ENCODE measurements around the gene OR2V2.
"Not testable (repeated sequence)": the region's sequence is repeated elsewhere in the genome, so short reads cannot be mapped to it uniquely, and the experiment has no call there.

Gene OR2V2

GRCh38 chr5:181114844-181115778 is 32.3 kb upstream of the OR2V2 start:
- no peak for DNase-seq (ENCODE audit: low read depth in 2 of 2)

- DNase-seq (ENCODE audit: low read depth in 2 of 2) = no peak
These were observed 29.0 kb upstream of the OR2V2 start for GRCh38 chr5:181118369-181118768.

GRCh38 chr5:181119105-181119504 is 28.3 kb upstream of the OR2V2 start:
- no peak for DNase-seq (ENCODE audit: low read depth in 2 of 2)

- no peak for DNase-seq (ENCODE audit: low read depth in 2 of 2)
These were observed 27.1 kb upstream of the OR2V2 start for GRCh38 chr5:181120306-181120705.

- DNase-seq (ENCODE audit: low read depth in 2 of 2) = no peak
These were observed 26.6 kb upstream of the OR2V2 start for GRCh38 chr5:181120761-181121160.

GRCh38 chr5:181121675-181122561 is 25.5 kb upstream of the OR2V2 start:
- no peak for DNase-seq (ENCODE audit: low read depth in 2 of 2)

- no peak for DNase-seq (ENCODE audit: low read depth in 2 of 2)
These were observed 22.9 kb upstream of the OR2V2 start for GRCh38 chr5:181124526-181124925.

GRCh38 chr5:181126841-181127240 is 20.5 kb upstream of the OR2V2 start:
- DNase-seq (ENCODE audit: low read depth in 2 of 2) = no peak

- no peak for DNase-seq (ENCODE audit: low read depth in 2 of 2)
These were observed 19.9 kb upstream of the OR2V2 start for GRCh38 chr5:181127456-181127855.

- DNase-seq (ENCODE audit: low read depth in 2 of 2) = no peak
These were observed 19.3 kb upstream of the OR2V2 start for GRCh38 chr5:181127907-181128626.

- no peak for DNase-seq (ENCODE audit: low read depth in 2 of 2)
These were observed 17.8 kb upstream of the OR2V2 start for GRCh38 chr5:181129601-181130000.

GRCh38 chr5:181130081-181130480 is 17.3 kb upstream of the OR2V2 start:
- DNase-seq (ENCODE audit: low read depth in 2 of 2) = not testable (repeated sequence)

- no peak for DNase-seq (ENCODE audit: low read depth in 2 of 2)
These were observed 16.4 kb upstream of the OR2V2 start, which contains the start of gene OR2V1 for GRCh38 chr5:181130832-181131496. TSS of gene OR2V1 (minus strand) at chr5:181131169. CDS start at chr5:181125304, 5,865 bp downstream.

- no peak for DNase-seq (ENCODE audit: low read depth in 2 of 2)
These were observed 15.9 kb upstream of the OR2V2 start for GRCh38 chr5:181131514-181131913.

- no peak for DNase-seq (ENCODE audit: low read depth in 2 of 2)
These were observed 14.3 kb upstream of the OR2V2 start for GRCh38 chr5:181133083-181133482.

- DNase-seq (ENCODE audit: low read depth in 2 of 2) = no peak
These were observed 13.7 kb upstream of the OR2V2 start for GRCh38 chr5:181133610-181134231.

GRCh38 chr5:181134259-181134658 is 13.1 kb upstream of the OR2V2 start:
- DNase-seq (ENCODE audit: low read depth in 2 of 2) = no peak

GRCh38 chr5:181136361-181136955 is 10.9 kb upstream of the OR2V2 start:
- DNase-seq (ENCODE audit: low read depth in 2 of 2) = no peak

- DNase-seq (ENCODE audit: low read depth in 2 of 2) = no peak
These were observed 9.1 kb upstream of the OR2V2 start for GRCh38 chr5:181138258-181138657.

GRCh38 chr5:181140766-181141165 is 6.6 kb upstream of the OR2V2 start:
- DNase-seq (ENCODE audit: low read depth in 2 of 2) = no peak

All from stimulated activated CD8-positive, alpha-beta memory T cell treated with anti-CD3 and anti-CD28 coated beads, Interleukin-15, amount 100 ng/mL, for 48 hours (primary cell).